ENCODE measurements around the gene TMEM94.

Gene TMEM94

DNA sequence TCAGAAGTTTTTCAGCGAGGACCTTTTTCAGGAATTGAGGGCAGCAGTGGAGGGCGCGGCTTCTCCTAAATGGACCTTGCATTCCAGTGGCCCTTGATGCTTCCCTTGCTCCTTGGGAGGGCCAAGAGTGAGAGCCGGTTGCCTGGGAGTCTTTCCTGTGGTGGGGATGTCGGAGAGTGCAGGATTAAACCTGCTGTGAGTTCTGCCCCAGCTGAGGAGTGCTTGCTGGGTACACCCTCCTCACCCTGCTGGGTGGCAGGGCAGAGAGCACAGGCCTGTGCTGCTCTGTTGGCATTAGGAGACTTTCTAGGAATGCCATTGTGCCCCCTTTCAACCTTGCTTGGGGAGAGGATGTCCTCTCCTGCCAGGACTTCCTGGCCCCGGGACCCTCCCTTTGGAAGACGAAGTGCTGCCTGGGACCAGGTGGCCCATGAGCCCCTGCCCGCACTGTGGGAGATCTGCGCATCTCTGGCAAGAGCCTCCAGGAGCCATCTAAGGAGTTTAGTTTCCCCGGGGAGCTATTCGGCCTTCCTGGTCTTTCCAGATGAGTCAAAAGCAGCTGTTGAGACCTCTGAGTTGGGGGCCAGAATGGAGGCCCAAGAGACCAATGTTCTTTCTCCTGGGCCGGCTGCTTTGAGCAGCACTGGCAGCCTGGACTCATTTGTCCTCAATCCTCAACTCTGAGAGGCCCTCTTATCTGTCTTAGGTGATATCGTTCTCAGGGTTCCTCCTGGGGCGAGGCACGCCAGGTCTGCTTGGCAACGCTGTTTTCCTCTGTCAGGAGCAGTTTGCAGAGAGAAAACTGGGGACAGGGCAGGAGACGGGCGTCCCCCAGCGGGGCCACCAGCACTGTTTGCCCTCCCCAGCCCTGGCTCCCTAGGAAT lies 74.6 kb downstream of the TMEM94 start:
- DNase-seq = no peak

- DNase-seq = no peak
These were observed 75.3 kb downstream of the TMEM94 start for GRCh38 chr17:75531721-75532072.

DNA sequence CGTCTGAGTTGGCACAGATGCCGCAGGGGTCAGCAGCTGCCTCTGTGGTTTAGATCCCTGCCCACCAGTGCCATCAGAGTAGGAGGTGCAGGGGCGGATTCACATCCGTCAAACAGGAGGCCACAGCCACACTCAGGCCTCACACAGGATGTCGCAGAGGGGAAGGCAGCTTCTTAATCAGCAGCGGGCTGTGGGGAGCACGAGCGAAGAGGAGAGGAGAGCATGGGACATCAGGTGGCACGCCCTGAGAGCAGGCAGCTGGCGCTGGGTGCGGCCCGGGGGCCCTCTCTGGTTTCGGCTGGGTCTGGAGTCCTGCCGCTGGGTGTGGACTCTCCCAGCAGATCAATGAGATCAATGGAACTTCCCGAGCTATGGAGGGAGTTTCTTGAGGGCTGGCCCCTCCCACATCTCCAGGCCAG lies 78.7 kb downstream of the TMEM94 start:
- no peak for DNase-seq

- no peak for DNase-seq
These were observed 79.4 kb downstream of the TMEM94 start for GRCh38 chr17:75535871-75536270.

GRCh38 chr17:75536366-75536765 lies 79.9 kb downstream of the TMEM94 start:
- no peak for DNase-seq

DNA sequence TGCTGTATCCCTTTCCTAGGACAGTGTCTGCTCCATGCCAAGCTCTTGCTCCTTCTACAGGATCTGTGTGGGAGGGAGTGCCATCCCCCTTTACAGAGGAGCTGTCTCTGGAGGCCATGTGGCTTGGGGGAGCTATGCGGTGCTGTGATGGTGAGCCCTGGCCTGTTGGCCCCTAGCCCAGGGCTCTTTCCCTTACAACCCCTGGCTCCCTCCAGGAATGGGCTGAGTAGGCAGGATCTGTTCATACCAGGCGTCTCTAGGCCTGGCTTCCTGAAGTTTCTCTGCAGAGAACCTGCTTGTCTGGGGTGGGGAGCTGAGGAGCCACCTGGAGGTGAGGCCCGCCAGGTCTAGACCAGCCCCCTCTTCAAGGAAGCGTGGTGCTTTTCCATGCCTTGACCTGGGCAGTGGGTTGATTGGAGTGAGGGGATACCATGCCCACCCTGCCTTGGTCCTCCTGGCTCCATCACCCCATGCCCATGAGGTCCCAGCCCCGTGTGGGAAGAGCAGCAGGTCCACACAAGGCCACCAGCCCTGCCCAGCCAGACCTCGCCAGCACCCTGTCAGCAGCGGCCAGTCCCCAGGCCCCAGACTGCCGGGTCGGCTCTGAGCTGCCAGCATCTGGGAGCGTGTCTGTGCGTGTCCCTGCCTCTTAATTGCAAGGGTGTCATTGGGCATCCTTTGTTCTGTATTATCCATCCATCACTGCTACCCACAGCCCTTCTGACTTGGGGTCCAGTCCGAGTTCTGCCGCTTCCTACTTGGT lies 83.7 kb downstream of the TMEM94 start:
- DNase-seq = no peak

GRCh38 chr17:75540923-75541503 lies 84.6 kb downstream of the TMEM94 start:
- no peak for DNase-seq

- DNase-seq = no peak
These were observed 85.8 kb downstream of the TMEM94 start for GRCh38 chr17:75542229-75542628.

DNA sequence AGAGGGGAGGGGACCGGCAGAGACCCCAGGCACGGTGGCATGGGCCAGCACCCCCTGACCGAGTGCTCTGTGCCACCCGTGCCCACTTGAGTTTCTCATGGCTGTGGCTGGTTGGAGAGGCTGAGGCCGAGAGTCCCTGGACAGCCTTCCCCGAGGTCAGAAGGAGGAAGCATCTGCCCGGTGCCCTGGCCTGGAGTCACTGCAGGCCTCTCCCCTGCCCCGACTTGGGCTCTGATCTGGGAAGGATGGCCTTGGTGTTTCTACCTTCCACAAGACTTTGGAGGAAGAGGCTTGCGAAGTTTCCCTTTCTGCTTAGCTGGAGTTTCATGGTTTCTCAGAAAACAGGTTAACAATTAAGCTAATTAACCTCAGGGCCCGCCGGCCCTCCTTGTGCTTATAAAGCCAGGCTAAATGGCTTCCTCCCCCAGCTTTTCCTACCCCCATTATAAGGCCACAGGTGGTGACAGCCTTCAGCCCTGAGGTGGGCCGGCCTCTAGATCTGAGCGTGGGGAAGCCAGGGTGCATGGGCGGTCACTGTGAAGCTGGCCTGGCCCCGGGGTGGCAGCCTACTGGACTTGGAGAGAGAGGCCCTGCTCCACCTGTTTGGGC lies 86.4 kb downstream of the TMEM94 start:
- no peak for DNase-seq

- DNase-seq = no peak
These were observed 87.8 kb downstream of the TMEM94 start for GRCh38 chr17:75544250-75544649.

DNA sequence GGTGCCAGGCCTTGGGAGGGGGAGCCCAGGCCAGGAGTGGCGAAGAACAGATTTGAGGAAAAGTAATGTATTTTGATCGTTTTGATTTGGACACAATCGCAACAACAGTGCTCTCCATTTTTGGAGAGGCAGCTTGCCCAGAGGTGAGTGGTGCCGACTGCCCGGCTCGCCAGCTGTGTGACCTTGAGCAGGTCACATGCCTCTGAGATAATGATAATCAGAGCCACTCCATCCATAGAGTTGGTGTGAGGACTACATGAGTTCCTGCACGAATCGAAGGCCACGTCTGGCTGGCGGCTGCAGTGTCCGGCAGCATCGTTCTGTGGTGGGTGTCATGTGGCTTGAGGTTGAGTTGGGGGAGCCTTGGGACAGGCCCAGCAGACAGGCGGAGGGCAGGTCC lies 89.7 kb downstream of the TMEM94 start:
- no peak for DNase-seq

DNA sequence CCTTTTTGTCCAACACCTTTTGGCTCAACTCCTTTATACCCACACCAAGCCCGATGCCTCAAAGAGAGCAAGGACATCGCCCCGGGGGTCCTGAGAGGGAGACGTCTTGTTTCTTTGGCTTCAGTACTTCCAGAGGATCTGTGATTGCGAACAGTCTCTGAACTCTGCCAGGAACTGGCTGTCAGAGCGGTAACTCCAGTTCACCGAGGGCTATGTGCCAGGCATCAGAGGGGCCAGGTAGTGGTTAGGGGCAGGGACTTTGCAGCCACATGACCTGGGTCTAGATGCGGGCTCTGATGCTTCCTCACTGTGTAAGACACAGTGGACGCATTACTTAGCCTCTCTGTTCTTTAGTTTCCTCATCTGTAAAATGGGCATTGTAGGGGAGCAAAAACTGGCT lies 90.7 kb downstream of the TMEM94 start:
- DNase-seq = no peak

DNA sequence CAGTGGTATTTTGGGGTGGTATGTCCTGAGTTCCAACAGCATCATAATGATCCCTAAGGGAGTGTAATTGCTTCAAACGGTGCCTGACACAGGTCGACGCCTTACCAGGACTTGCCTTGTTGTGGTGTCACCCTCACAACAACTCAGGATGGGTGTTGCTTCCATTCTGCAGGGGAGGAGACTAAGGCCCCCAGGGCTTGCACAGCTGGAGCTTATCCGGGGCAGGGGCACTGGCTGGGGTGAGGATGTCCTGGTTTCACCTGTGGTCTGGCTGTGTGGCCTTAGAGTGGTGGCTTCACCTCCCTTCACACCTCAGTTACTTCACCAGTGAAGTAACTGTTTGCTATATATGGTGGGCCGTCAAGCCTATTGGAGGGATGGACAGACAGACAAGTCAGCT lies 92.4 kb downstream of the TMEM94 start:
- no peak for DNase-seq

Data from GOT3 (cell line).